K562 treated with DMSO at 1 percent for 24 hours (cell line): ENCODE results near the gene FDPS. TPM values are rescaled to one million over a fixed set of nuclear protein-coding genes. Genes with fewer than 3 reads are reported as not detected.

Experiments used
- total RNA-seq: library from RNA; unstranded; fragments of 300-600 nt; gene quantifications from 2 replicates; pipeline ENCODE4 v1.2.3, GENCODE V29; 2022; ENCODE audit warnings: low read depth; ENCODE audit not compliant: insufficient read depth

The FDPS gene
- 215 TPM in 2 replicates for total RNA-seq

DNA sequence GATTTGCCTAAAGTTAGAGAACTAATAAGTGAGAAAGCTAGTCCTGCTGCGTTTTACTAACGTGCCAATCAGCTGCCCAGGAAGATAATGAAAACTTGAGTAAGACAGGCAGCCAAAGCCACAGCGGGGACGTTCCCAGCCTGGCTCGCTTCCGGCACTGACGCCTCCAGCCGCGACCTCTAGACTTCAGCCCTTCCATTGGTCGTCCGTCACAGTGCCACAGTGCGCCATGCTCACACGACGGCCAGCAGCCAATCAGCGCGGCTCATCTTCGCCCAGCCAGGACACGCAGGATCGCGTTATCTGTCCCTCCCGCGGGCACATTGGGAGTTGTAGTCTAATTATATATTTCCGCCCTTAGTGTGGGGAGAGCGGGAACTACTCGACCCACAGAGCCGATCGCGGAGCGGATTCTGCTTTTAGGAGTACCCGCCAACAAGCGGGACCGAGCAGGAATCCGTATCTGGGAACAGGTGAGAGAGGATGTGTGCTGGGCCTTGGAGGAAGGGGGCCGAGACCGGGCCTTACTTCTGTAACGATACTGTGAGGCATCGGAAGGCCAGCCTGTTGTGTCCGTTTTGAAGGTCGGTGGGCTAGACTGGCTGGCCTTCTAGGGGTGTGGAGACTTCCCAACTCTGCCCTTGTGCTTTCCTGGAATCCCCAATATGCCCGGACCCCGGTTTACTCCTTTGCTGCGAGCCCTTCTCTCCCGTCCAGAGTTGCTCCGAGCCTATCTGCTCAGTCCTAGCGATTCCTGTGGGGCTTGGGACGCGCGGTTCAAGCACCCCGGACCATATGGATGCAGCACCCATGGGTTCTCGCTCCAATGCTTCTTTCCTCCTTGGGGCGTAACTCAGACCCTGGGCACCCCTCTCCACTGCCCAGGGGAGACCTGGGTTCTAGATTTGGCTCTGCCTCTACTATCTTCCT lies at the start of gene FDPS:
TSS of gene FDPS (plus strand) at position 374 of the 930 bp plus-strand sequence. CDS start 924 bp downstream, outside the sequence.

DNA sequence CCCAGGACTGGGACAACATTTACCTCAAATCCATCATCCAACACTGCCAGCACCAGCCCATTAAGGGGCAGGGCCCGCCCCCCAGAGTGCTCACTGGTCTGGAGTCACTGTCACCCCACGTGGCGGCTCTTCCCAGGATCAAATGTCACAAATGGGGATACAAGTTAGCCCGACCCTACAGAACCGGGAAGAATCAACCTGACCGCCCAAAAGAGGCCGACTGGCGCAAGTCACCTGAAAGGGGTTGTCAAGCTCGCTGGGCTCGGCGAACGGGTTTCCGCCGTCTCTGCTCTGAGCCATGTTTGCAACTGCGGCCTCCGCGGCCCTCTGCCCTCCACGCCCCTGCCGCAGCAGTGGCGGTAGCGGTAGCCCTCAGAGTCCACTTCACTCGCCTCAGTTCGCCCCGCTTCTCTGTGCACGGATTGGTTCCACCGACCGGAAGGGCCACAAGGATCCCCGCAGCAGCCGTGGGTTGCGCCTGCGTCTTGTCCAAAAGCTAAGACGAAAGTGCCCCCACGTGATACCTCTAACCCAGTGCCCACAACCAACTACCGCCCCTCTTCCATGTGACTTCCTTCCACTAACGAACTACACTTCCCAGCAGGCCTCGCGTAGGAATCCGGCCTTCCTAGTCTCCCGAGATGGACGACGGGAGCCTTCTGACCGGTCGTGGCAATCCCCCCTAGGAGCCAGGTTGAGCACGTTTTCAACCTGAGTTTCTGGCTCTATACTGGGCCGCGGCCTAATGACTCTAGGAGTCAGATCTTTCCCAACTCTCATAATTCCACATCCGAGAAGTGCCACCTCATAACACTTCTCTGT lies 46.6 kb upstream of the FDPS start, which contains the start of gene SCAMP3:
TSS of gene SCAMP3 (minus strand) at position 509 of the 822 bp plus-strand sequence. CDS start at position 300, 209 bp downstream.

DNA sequence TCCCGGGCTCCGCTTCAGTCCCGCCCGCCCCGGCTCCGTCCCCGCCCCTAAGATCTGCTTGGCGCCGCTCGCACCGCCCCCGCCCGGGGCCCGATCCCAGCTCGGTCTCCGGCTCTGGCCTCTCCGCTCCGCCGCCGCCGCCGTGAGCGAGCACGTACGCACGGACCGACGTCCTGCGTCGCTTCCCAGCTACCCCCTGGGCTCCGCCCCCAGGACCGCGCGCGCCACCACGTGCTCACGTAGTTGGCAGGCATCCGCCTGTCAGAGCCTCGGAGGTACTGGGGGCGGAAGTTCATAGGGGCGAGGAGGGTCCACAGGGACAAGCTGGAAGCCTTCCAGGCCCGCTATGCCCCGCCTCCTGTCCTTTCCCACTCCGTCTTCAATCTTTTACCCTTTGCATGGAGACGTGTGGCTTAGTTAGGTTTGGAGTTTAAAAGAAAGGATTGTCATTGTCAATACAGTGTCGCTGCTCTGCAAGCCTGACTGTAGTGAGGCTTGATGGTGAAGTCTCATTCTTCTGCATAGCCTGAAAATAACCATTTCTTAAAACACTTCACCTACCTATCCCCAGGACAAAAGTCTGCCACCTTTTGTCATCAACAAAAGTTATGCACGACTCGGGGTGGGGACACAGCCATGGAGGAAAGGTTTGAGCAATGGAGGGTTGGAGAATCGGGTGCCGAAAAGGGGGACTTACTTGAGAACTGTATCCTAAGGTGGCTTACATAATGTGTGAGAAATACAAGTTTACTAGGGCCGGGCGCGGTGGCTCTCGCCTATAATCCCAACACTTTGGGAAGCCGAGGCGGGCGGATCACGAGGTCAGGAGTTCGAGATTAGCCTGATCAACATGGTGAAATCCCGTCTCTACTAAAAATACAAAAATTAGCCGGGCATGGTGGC lies 35.1 kb upstream of the FDPS start, which contains the start of gene CLK2:
TSS of gene CLK2 (minus strand) at position 162 of the 903 bp plus-strand sequence. CDS start 2,527 bp downstream, outside the sequence.

DNA sequence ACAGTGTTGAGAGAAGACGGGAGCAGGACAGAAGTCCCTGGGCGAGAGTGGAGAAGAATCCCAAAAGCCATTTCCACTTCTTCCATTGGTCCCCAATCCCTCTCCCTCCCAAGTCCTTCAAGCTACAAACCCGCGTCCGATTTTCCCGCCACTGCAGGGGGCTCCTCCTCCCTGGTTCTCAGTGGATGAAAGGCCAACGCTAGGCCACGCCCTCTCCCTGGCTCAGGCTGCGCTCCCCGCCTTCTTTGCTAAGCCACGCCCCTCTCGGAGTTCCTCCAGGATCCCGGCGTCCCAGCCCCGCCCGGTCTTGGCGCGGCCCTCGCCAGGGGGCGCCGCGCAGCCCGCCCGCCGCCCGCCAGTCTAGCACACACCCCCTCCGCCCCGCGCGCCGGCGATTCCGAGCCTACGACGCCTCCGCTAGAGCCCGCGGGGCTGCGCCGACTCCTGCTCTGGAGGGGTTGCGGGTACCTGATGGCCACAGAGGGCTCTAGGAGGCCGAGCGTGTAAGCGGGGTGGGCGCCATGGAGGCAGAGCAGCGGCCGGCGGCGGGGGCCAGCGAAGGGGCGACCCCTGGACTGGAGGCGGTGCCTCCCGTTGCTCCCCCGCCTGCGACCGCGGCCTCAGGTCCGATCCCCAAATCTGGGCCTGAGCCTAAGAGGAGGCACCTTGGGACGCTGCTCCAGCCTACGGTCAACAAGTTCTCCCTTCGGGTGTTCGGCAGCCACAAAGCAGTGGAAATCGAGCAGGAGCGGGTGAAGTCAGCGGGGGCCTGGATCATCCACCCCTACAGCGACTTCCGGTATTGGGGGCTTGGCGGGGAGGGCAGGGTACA lies 31.4 kb upstream of the FDPS start, which contains the start of gene HCN3:
TSS of gene HCN3 (plus strand) at position 394 of the 832 bp plus-strand sequence. CDS start at position 522, 128 bp downstream.

DNA sequence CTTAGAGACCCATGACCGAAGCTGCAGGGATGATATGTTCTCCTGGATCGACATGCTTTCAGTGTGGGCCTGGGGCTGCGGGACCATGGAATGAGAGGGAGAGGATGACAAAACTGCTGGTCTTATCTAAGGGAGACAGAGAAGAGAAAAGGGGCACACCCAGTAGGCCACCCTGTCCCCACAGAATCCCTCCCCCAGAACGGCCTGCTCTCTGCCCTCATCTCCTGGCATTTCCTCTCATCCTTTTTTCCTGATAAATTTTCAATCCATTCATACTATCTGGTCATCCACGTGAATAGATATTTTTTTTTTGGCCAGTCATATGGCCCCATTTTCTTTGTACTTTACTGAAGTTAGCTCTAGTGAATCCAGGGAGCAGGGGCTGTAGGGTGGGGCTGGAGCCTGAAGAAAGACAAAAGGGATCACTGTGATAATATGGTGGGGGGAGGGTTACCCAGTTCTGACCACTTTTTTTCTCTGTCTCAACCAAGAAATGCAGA lies 7.3 kb upstream of the FDPS start, which contains the start of gene PKLR:
TSS of gene PKLR (minus strand) at position 97 of the 500 bp plus-strand sequence. CDS start at position 54, 43 bp downstream.

DNA sequence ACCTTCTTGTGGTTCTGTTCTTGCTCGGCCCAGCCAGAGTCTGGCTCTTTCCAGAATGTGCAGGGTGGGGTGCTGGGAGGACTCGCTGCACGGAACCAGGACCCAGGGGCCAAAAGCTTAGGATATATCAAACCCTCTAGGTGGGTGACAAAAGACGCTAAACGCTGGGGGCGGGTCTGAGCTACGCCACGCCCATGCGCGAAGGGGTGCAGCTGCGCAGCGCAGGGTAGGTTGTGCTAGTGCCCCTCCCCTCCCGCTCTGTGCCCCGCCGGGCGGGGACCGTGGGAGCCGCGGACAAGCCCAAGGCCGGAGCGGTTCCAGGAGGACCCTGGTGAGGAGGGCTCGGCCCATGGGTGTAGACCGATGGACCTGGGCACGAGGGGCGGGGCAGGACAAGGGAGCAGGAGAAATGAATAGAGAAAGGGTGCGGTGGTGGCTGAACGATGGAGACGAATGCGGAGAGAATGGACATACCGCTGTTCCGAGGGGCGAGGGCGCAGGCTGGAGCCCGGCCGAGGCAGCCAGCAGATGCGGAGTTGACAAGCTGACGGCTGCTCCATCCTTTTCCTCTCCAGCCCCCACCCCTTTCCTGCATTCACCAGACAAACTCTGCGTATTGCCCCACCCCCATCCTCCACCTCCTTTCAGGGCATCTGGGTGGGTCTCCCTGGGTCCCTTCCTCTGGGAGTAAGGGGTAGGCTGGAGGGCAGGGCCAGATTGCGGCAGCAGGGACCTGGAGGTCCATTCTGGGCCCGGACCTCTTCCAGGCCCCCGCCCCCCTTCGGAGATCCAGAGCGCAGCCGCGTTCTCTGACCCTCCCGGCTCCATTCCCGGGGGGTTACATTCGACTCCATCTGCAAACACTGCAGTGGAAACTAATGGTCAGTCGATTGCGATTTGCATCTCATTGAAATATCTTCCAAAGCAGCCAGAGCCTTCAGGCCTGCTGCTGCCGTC lies 12.3 kb downstream of the FDPS start, which contains the start of gene RUSC1:
TSS of gene RUSC1 (plus strand) at position 234 of the 957 bp plus-strand sequence. CDS start 880 bp downstream, outside the sequence.

Other genes starting within 250 kb of the FDPS start
- 16.7 and 17.6 TPM in 2 replicates for gene EFNA4, start 245.1 kb upstream of the FDPS start, total RNA-seq
- 5.8 and 5.9 TPM in 2 replicates for gene EFNA3, start 230.0 kb upstream of the FDPS start, total RNA-seq
- 4.9 and 5.8 TPM in 2 replicates for gene EFNA1, start 181.0 kb upstream of the FDPS start, total RNA-seq
- gene SLC50A1, start 173.0 kb upstream of the FDPS start, total RNA-seq = 107 and 111 TPM in 2 replicates
- gene DPM3, start 168.3 kb upstream of the FDPS start, total RNA-seq = 97.5 and 132 TPM in 2 replicates
- 319 and 328 TPM in 2 replicates for gene KRTCAP2, start 135.6 kb upstream of the FDPS start, total RNA-seq
- not detected in 2 replicates for gene TRIM46, start 135.0 kb upstream of the FDPS start, total RNA-seq
- gene THBS3, start 101.0 kb upstream of the FDPS start, total RNA-seq = 4.2 and 4.4 TPM in 2 replicates
- gene MTX1, start 100.2 kb upstream of the FDPS start, total RNA-seq = 72.4 and 82.0 TPM in 2 replicates
- gene ENTREP3, start 53.4 kb upstream of the FDPS start, total RNA-seq = 38.1 and 40.6 TPM in 2 replicates
- gene SCAMP3, start 46.5 kb upstream of the FDPS start, total RNA-seq = 123 and 125 TPM in 2 replicates
- 33.3 and 42.5 TPM in 2 replicates for gene CLK2, start 35.4 kb upstream of the FDPS start, total RNA-seq
- gene HCN3, start 31.4 kb upstream of the FDPS start, total RNA-seq = 5.9 and 6.2 TPM in 2 replicates
- gene PKLR, start 7.4 kb upstream of the FDPS start, total RNA-seq = 18.6 and 20.2 TPM in 2 replicates
- 75.1 and 77.0 TPM in 2 replicates for gene RUSC1, start 12.0 kb downstream of the FDPS start, total RNA-seq